ENCODE results near the gene NDUFA7. TPM values are rescaled to one million over a fixed set of nuclear protein-coding genes. Genes with fewer than 3 reads are reported as not detected.

NDUFA7 gene
- total and polyA plus RNA-seq, 7 experiments from 2014 or later, result 16.8 to 121 (median 31.2) TPM

GRCh38 chr19:8363803-8364771, 42.9 kb upstream of the NDUFA7 start, which contains the start of gene ANGPTL4:
Gene ANGPTL4, plus strand, starts transcription at chr19:8364155. Its CDS starts 167 bp downstream, at chr19:8364322.
- peaks cover 0 to 4% of the 10 kb centered on the region in 2 donors for H3K27me3 ChIP-seq (ENCODE audit: control insufficient read depth in 2 of 2, insufficient read depth in 2 of 2, low read length in 2 of 2)

GRCh38 chr19:8361921-8362793, 41.0 kb upstream of the NDUFA7 start:
- H3K36me3 Mint-ChIP-seq, result peaks cover 0 to 2% (median 0%) of the 10 kb centered on the region in 5 donors
- peak; percentile 55 for ATAC-seq
- intact Hi-C loops (cut with micrococcal nuclease), result no loop called here
- Histone ChIP-seq H3K27ac (ENCODE audit: low read depth, low read length) (no peak overlapping the region), H3K4me1 (ENCODE audit: control insufficient read depth in 2 of 2, insufficient read depth in 2 of 2, low read length in 2 of 2) (no peaks in the 10 kb centered on the region), H3K4me3 (ENCODE audit: low read length) (no peak overlapping the region), H3K9me3 (ENCODE audit: control insufficient read depth in 2 of 3, low read length in 3 of 3) (no peaks in the 10 kb centered on the region), H3K36me3 (ENCODE audit: control insufficient read depth in 2 of 3, insufficient read depth in 3 of 3, low read length in 3 of 3) (no peaks in the 10 kb centered on the region), H3K27me3 (ENCODE audit: control insufficient read depth in 2 of 2, insufficient read depth in 2 of 2, low read length in 2 of 2) (peaks cover 0 to 4% of the 10 kb centered on the region in 2 donors)
- peak overlapping the region in 4 of 10 donors; percentile 25 to 45 (median 39) for H3K4me3 Mint-ChIP-seq
- H3K4me1 Mint-ChIP-seq, result peaks cover 7 to 17% (median 10%) of the 10 kb centered on the region in 7 donors
- POLR2A ChIA-PET, result interaction anchor here (0.7 to 1.0 kb wide), 3 partner anchors 8 to 76 kb away, joined by 3 to 4 read pairs (median 3); no protein-coding TSS in a partner anchor
- no peak for DNase-seq
- H3K27ac Mint-ChIP-seq, result no peak overlapping the region
- CTCF ChIA-PET, result interaction anchor here (1.6 kb wide), 1 partner anchor 8 kb away, joined by 4 read pairs; no protein-coding TSS in a partner anchor
- H3K27me3 Mint-ChIP-seq, result peaks cover 15 to 35% (median 30%) of the 10 kb centered on the region in 5 donors
- no peaks in the 10 kb centered on the region for H3K9me3 Mint-ChIP-seq

More at GRCh38 chr19:8363803-8364771, 42.9 kb upstream of the NDUFA7 start, which contains the start of gene ANGPTL4:
- H3K4me1 ChIP-seq (ENCODE audit: control insufficient read depth in 2 of 2, insufficient read depth in 2 of 2, low read length in 2 of 2), result no peaks in the 10 kb centered on the region
- peaks cover 33 to 48% (median 38%) of the 10 kb centered on the region in 5 donors for H3K27me3 Mint-ChIP-seq
- ATAC-seq (peak; percentile 82), DNase-seq (peak in 7 of 9 donors; percentile 11 to 79 (median 28))
- ChIA-PET POLR2A (no interaction called here), CTCF (interaction anchor here (0.7 to 1.6 kb wide), 2 partner anchors 10 to 84 kb away, joined by 4 read pairs; no protein-coding TSS in a partner anchor)
- no peaks in the 10 kb centered on the region for H3K36me3 ChIP-seq (ENCODE audit: control insufficient read depth in 2 of 3, insufficient read depth in 3 of 3, low read length in 3 of 3)
- peak within 1 kb of the TSS; percentile 13 for H3K4me3 ChIP-seq (ENCODE audit: low read length)
- no peak within 1 kb of the TSS for H3K27ac ChIP-seq (ENCODE audit: low read depth, low read length)
- intact Hi-C loops (cut with micrococcal nuclease), result loop anchor here (1.0 kb wide), 2 partner anchors 10 to 26 kb away; partner anchors contain the start of gene RAB11B (in 1 of the 2)
- H3K9me3 Mint-ChIP-seq, result no peaks in the 10 kb centered on the region
- peaks cover 7 to 21% (median 13%) of the 10 kb centered on the region in 7 donors for H3K4me1 Mint-ChIP-seq
- H3K4me3 Mint-ChIP-seq, result peak within 1 kb of the TSS; percentile 44 to 94 (median 87)
- peaks cover 0 to 6% (median 2%) of the 10 kb centered on the region in 5 donors for H3K36me3 Mint-ChIP-seq
- H3K9me3 ChIP-seq (ENCODE audit: control insufficient read depth in 2 of 3, low read length in 3 of 3), result no peaks in the 10 kb centered on the region
- H3K27ac Mint-ChIP-seq, result peak within 1 kb of the TSS in 7 of 9 donors; percentile 48 to 88 (median 57)

- no peak overlapping the region for H3K27ac ChIP-seq (ENCODE audit: low read depth, low read length)
- ChIA-PET POLR2A (no interaction called here), CTCF (no interaction called here)
- Mint-ChIP-seq H3K4me3 (no peak overlapping the region), H3K4me1 (peaks cover 7 to 23% (median 10%) of the 10 kb centered on the region in 7 donors), H3K9me3 (peaks cover 0 to 3% (median 0%) of the 10 kb centered on the region in 11 donors), H3K36me3 (no peaks in the 10 kb centered on the region), H3K27ac (no peak overlapping the region), H3K27me3 (peaks cover 4 to 25% (median 14%) of the 10 kb centered on the region in 5 donors)
- H3K36me3 ChIP-seq (ENCODE audit: control insufficient read depth in 2 of 3, insufficient read depth in 3 of 3, low read length in 3 of 3), result no peaks in the 10 kb centered on the region
- peaks cover 0 to 4% of the 10 kb centered on the region in 2 donors for H3K27me3 ChIP-seq (ENCODE audit: control insufficient read depth in 2 of 2, insufficient read depth in 2 of 2, low read length in 2 of 2)
- ATAC-seq (no peak), DNase-seq (no peak)
- H3K9me3 ChIP-seq (ENCODE audit: control insufficient read depth in 2 of 3, low read length in 3 of 3), result no peaks in the 10 kb centered on the region
- H3K4me1 ChIP-seq (ENCODE audit: control insufficient read depth in 2 of 2, insufficient read depth in 2 of 2, low read length in 2 of 2), result no peaks in the 10 kb centered on the region
- H3K4me3 ChIP-seq (ENCODE audit: low read length), result no peak overlapping the region
- intact Hi-C loops (cut with micrococcal nuclease), result no loop called here
These were observed 39.0 kb upstream of the NDUFA7 start for GRCh38 chr19:8360196-8360595.

- CTCF ChIA-PET, result interaction anchor here (0.7 kb wide), 2 partner anchors 266 to 286 kb away, joined by 3 to 4 read pairs; no protein-coding TSS in a partner anchor
- Mint-ChIP-seq H3K27me3 (peaks cover 4 to 26% (median 12%) of the 10 kb centered on the region in 5 donors), H3K4me3 (no peak overlapping the region), H3K27ac (no peak overlapping the region), H3K36me3 (no peaks in the 10 kb centered on the region), H3K9me3 (peaks cover 0 to 3% (median 0%) of the 10 kb centered on the region in 11 donors), H3K4me1 (peaks cover 7 to 23% (median 10%) of the 10 kb centered on the region in 7 donors)
- H3K9me3 ChIP-seq (ENCODE audit: control insufficient read depth in 2 of 3, low read length in 3 of 3), result no peaks in the 10 kb centered on the region
- H3K4me1 ChIP-seq (ENCODE audit: control insufficient read depth in 2 of 2, insufficient read depth in 2 of 2, low read length in 2 of 2), result no peaks in the 10 kb centered on the region
- no peak for DNase-seq
- POLR2A ChIA-PET, result interaction anchor here (0.8 kb wide), 1 partner anchor 18 kb away, joined by 3 read pairs; no protein-coding TSS in a partner anchor
- no peak overlapping the region for H3K27ac ChIP-seq (ENCODE audit: low read depth, low read length)
- no peaks in the 10 kb centered on the region for H3K36me3 ChIP-seq (ENCODE audit: control insufficient read depth in 2 of 3, insufficient read depth in 3 of 3, low read length in 3 of 3)
- intact Hi-C loops (cut with micrococcal nuclease), result loop anchor here in 1 of 2 donors (10.0 kb wide), 1 partner anchor 126 kb away; no protein-coding TSS in a partner anchor
- no peak overlapping the region for H3K4me3 ChIP-seq (ENCODE audit: low read length)
- H3K27me3 ChIP-seq (ENCODE audit: control insufficient read depth in 2 of 2, insufficient read depth in 2 of 2, low read length in 2 of 2), result peaks cover 0 to 4% of the 10 kb centered on the region in 2 donors
- ATAC-seq, result no peak
These were observed 37.8 kb upstream of the NDUFA7 start for GRCh38 chr19:8358948-8359347.

GRCh38 chr19:8357007-8357521, 35.9 kb upstream of the NDUFA7 start:
- ChIA-PET POLR2A (interaction anchor here (0.6 kb wide), 1 partner anchor 21 kb away, joined by 4 read pairs; no protein-coding TSS in a partner anchor), CTCF (interaction anchor here (0.7 kb wide), 1 partner anchor 50 kb away, joined by 3 read pairs; no protein-coding TSS in a partner anchor)
- Histone ChIP-seq H3K27ac (ENCODE audit: low read depth, low read length) (no peak overlapping the region), H3K9me3 (ENCODE audit: control insufficient read depth in 2 of 3, low read length in 3 of 3) (no peaks in the 10 kb centered on the region), H3K36me3 (ENCODE audit: control insufficient read depth in 2 of 3, insufficient read depth in 3 of 3, low read length in 3 of 3) (no peaks in the 10 kb centered on the region), H3K27me3 (ENCODE audit: control insufficient read depth in 2 of 2, insufficient read depth in 2 of 2, low read length in 2 of 2) (no peaks in the 10 kb centered on the region), H3K4me1 (ENCODE audit: control insufficient read depth in 2 of 2, insufficient read depth in 2 of 2, low read length in 2 of 2) (no peaks in the 10 kb centered on the region), H3K4me3 (ENCODE audit: low read length) (no peak overlapping the region)
- no peak for ATAC-seq
- no peak overlapping the region for H3K27ac Mint-ChIP-seq
- no peak for DNase-seq
- peaks cover 4 to 18% (median 7%) of the 10 kb centered on the region in 5 donors for H3K27me3 Mint-ChIP-seq
- peaks cover 0 to 3% (median 0%) of the 10 kb centered on the region in 11 donors for H3K9me3 Mint-ChIP-seq
- intact Hi-C loops (cut with micrococcal nuclease), result loop anchor here in 1 of 2 donors (10.0 kb wide), 1 partner anchor 128 kb away; no protein-coding TSS in a partner anchor
- no peak overlapping the region for H3K4me3 Mint-ChIP-seq
- no peaks in the 10 kb centered on the region for H3K36me3 Mint-ChIP-seq
- H3K4me1 Mint-ChIP-seq, result peaks cover 0 to 18% (median 4%) of the 10 kb centered on the region in 7 donors

All from naive thymus-derived CD4-positive, alpha-beta T cell (primary cell).